Panc1 (cell line): ENCODE results near the gene REX1BD. TPM values are rescaled to one million over a fixed set of nuclear protein-coding genes. Genes with fewer than 3 reads are reported as not detected.

Experiments
- ATAC-seq: fragments of 200-7000 bp; cut with Tn5 transposase; 2 replicates; pipeline ENCODE4 v1.9.1; 2020; ENCODE audit warnings: mild to moderate bottlenecking, moderate library complexity
- BruUV-seq: library from RNA; stranded (reverse); fragments of 400-500 nt; replicated peaks from 2 replicates; lab custom pipeline; 2021; lab: Mats Ljungman, UMichigan
- CTCF ChIA-PET: fragments of 300-600 bp; sonication (Branson Sonifier 250); formaldehyde crosslinking; loops from one replicate; lab custom pipeline; 2022; ENCODE audit warnings: antibody characterized with exemption; lab: Charles Lee
- POLR2A ChIA-PET: fragments of 300-600 bp; sonication (Branson Sonifier 250); formaldehyde crosslinking; loops from one replicate; lab custom pipeline; 2022; ENCODE audit warnings: antibody characterized with exemption; lab: Charles Lee
- DNase-seq: peaks from one replicate; pipeline ENCODE4 v3.0.0-alpha.2; 2010; ENCODE audit warnings: low read depth, low spot score
- H3K27ac ChIP-seq: 2 replicates; pipeline ENCODE4 v1.5.1; 2011; ENCODE audit warnings: mild to moderate bottlenecking, low read length, inconsistent platforms
- H3K27me3 ChIP-seq: fragments of 200-500 bp; sonication (Bioruptor generic); 2 replicates; pipeline ENCODE4 v1.6.0; 2014; ENCODE audit warnings: low read length, inconsistent platforms; ENCODE audit not compliant: control insufficient read depth, insufficient read depth
- H3K36me3 ChIP-seq: fragments of 200-500 bp; sonication (Bioruptor generic); 2 replicates; pipeline ENCODE4 v1.5.1; 2014; ENCODE audit warnings: inconsistent platforms, mild to moderate bottlenecking, low read length, moderate library complexity; ENCODE audit not compliant: control insufficient read depth, insufficient read depth
- H3K4me1 ChIP-seq: 2 replicates; pipeline ENCODE4 v1.5.1; 2011; ENCODE audit warnings: inconsistent platforms, mild to moderate bottlenecking, low read length, moderate library complexity; ENCODE audit not compliant: control insufficient read depth, insufficient read depth
- H3K4me3 ChIP-seq, 2 experiments: 2 replicates each; pipeline ENCODE4 v1.5.1; 2011 to 2012; ENCODE audit warnings: low read depth in 2 of 2, low read length in 2 of 2, mild to moderate bottlenecking in 2 of 2, inconsistent platforms in 1 of 2, moderate library complexity in 1 of 2
- H3K9me3 ChIP-seq: fragments of 200-500 bp; sonication (Bioruptor generic); 2 replicates; pipeline ENCODE4 v1.5.1; 2014; ENCODE audit warnings: low read depth, mild to moderate bottlenecking, inconsistent platforms, low read length, moderate library complexity; ENCODE audit not compliant: control insufficient read depth, insufficient read depth
- POLR2AphosphoS5 ChIP-seq: IDR thresholded peaks from 2 replicates; pipeline ENCODE4 v1.6.1; 2012; ENCODE audit warnings: mild to moderate bottlenecking, low read depth, low read length, moderate library complexity
- SIN3A ChIP-seq: IDR thresholded peaks from 2 replicates; pipeline ENCODE4 v1.6.1; 2012; ENCODE audit warnings: low read depth, mild to moderate bottlenecking, low read length, moderate library complexity, borderline replicate concordance; ENCODE audit not compliant: insufficient read depth
- TCF7L2 ChIP-seq: IDR thresholded peaks from 2 replicates; pipeline ENCODE4 v1.6.1; 2011; ENCODE audit warnings: mild to moderate bottlenecking, low read depth, low read length, inconsistent platforms
- in situ Hi-C: cut with HindIII; loops from 2 replicates; pipeline ENCODE4 v1.10.0; 2016; ENCODE audit warnings: low sequenced_read_pairs, low pct_unique_long_range_greater_than_20kb
- intact Hi-C: fragments of 100-400 bp; cut with micrococcal nuclease; formaldehyde crosslinking; loops from one replicate; pipeline ENCODE4 v1.10.0; 2022; ENCODE audit not compliant: unreplicated experiment
- total RNA-seq: library from RNA; stranded (reverse); gene quantifications from one replicate; pipeline ENCODE4 v1.2.1, GENCODE V29; 2021; ENCODE audit not compliant: unreplicated experiment
- TF ChIP-seq, protein P1 (sequence below), 2 experiments: IDR thresholded peaks; 2 replicates each; pipeline ENCODE4 v1.6.1; 2011 to 2012; ENCODE audit warnings: low read depth in 2 of 2, control low read depth in 1 of 2, low read length in 1 of 2, mild to moderate bottlenecking in 1 of 2, moderate library complexity in 1 of 2; ENCODE audit not compliant: insufficient read depth in 1 of 2
- TF ChIP-seq, protein P2 (sequence below): fragments of 450-650 bp; IDR thresholded peaks from 2 replicates; pipeline ENCODE4 v1.5.1; 2017; ENCODE audit warnings: mild to moderate bottlenecking

REX1BD gene
- total RNA-seq, 1 experiment from 2014 or later: 32.0 TPM

DNA sequence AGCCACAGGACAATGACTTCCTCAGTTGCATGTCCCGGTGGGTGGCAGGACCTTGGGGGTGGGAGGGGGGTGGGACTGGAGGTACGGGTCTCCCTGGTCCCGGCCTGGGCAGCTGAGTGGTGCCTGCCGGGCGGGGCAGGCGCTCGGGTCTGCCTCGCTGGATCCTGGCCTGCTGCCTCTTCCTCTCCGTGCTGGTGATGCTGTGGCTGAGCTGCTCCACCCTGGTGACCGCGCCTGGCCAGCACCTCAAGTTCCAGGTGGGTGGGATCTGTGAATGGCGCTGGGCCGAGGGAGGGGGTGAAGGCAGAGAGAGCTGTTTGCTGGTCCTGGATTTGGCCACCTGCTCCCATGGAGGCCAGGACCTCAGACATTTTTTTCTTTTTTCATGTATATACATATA, 29.6 kb downstream of the REX1BD start:
- no TSS peak for BruUV-seq
- in situ Hi-C loops: no loop called here
- ATAC-seq (no peak), DNase-seq (no peak)
- no peak overlapping the region for H3K4me3 ChIP-seq
- ChIA-PET POLR2A (interaction anchor here (0.6 kb wide), 1 partner anchor 64 kb away, joined by 3 read pairs; no protein-coding TSS in a partner anchor), CTCF (no interaction called here)
- no peak overlapping the region for H3K27ac ChIP-seq
- H3K36me3 ChIP-seq: no peaks in the 10 kb centered on the region
- intact Hi-C loops: no loop called here
- TF ChIP-seq TCF7L2 (no peak), SIN3A (no peak), POLR2AphosphoS5 (no peak)
- TF ChIP-seq, protein P1, sequence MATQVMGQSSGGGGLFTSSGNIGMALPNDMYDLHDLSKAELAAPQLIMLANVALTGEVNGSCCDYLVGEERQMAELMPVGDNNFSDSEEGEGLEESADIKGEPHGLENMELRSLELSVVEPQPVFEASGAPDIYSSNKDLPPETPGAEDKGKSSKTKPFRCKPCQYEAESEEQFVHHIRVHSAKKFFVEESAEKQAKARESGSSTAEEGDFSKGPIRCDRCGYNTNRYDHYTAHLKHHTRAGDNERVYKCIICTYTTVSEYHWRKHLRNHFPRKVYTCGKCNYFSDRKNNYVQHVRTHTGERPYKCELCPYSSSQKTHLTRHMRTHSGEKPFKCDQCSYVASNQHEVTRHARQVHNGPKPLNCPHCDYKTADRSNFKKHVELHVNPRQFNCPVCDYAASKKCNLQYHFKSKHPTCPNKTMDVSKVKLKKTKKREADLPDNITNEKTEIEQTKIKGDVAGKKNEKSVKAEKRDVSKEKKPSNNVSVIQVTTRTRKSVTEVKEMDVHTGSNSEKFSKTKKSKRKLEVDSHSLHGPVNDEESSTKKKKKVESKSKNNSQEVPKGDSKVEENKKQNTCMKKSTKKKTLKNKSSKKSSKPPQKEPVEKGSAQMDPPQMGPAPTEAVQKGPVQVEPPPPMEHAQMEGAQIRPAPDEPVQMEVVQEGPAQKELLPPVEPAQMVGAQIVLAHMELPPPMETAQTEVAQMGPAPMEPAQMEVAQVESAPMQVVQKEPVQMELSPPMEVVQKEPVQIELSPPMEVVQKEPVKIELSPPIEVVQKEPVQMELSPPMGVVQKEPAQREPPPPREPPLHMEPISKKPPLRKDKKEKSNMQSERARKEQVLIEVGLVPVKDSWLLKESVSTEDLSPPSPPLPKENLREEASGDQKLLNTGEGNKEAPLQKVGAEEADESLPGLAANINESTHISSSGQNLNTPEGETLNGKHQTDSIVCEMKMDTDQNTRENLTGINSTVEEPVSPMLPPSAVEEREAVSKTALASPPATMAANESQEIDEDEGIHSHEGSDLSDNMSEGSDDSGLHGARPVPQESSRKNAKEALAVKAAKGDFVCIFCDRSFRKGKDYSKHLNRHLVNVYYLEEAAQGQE (IDR thresholded peaks at IDR 0.05; ENCODE audit: insufficient read depth in 1 of 2, low read depth in 2 of 2, low read length in 1 of 2): no peak
- TF ChIP-seq, protein P2, sequence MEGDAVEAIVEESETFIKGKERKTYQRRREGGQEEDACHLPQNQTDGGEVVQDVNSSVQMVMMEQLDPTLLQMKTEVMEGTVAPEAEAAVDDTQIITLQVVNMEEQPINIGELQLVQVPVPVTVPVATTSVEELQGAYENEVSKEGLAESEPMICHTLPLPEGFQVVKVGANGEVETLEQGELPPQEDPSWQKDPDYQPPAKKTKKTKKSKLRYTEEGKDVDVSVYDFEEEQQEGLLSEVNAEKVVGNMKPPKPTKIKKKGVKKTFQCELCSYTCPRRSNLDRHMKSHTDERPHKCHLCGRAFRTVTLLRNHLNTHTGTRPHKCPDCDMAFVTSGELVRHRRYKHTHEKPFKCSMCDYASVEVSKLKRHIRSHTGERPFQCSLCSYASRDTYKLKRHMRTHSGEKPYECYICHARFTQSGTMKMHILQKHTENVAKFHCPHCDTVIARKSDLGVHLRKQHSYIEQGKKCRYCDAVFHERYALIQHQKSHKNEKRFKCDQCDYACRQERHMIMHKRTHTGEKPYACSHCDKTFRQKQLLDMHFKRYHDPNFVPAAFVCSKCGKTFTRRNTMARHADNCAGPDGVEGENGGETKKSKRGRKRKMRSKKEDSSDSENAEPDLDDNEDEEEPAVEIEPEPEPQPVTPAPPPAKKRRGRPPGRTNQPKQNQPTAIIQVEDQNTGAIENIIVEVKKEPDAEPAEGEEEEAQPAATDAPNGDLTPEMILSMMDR: no peak
- H3K27me3 ChIP-seq: no peaks in the 10 kb centered on the region
- no peaks in the 10 kb centered on the region for H3K4me1 ChIP-seq
- no peaks in the 10 kb centered on the region for H3K9me3 ChIP-seq

DNA sequence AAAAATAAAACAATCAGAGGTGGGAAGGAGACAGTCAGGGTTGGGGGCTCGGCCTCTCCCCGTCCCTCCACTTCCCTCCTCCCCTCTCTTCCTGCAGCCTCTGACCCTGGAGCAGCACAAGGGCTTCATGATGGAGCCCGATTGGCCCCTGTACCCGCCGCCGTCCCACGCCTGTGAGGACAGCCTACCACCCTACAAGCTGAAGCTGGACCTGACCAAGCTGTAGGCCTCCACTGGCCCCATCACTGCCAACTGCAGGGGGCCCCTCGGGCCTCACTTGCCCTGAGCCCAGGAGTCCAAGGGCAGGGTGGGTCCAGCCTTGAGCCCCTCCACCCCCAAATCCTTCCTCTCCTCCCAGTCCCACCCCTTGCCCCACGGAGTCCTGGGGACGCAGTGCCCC, 31.7 kb downstream of the REX1BD start:
- TF ChIP-seq, protein P1 (IDR thresholded peaks at IDR 0.05; ENCODE audit: insufficient read depth in 1 of 2, low read depth in 2 of 2, low read length in 1 of 2): no peak
- TF ChIP-seq TCF7L2 (no peak), POLR2AphosphoS5 (no peak), SIN3A (no peak)
- TF ChIP-seq, protein P2: no peak
- POLR2A ChIA-PET: no interaction called here
- no TSS peak for BruUV-seq
- CTCF ChIA-PET: no interaction called here
- intact Hi-C loops: no loop called here
- no peaks in the 10 kb centered on the region for H3K9me3 ChIP-seq
- H3K27ac ChIP-seq: no peak overlapping the region
- H3K4me3 ChIP-seq: no peak overlapping the region
- no peaks in the 10 kb centered on the region for H3K4me1 ChIP-seq
- in situ Hi-C loops: no loop called here
- ATAC-seq: no peak
- no peaks in the 10 kb centered on the region for H3K36me3 ChIP-seq
- no peak for DNase-seq
- no peaks in the 10 kb centered on the region for H3K27me3 ChIP-seq
